HepG2 (cell line): Measurements from ENCODE around the gene OTOP2. TPM values are rescaled to one million over a fixed set of nuclear protein-coding genes. Genes with fewer than 3 reads are reported as not detected.

Source experiments
- ATAC-seq: fragments of 200-7000 bp; cut with Tn5 transposase; 3 replicates; pipeline ENCODE4 v1.9.1; 2020; ENCODE audit warnings: mild to moderate bottlenecking, moderate library complexity
- BruUV-seq: library from RNA; stranded (reverse); fragments of 400-500 nt; replicated peaks from 2 replicates; lab custom pipeline; 2021; lab: Mats Ljungman, UMichigan
- CTCF ChIA-PET: fragments of 300-600 bp; formaldehyde crosslinking; extraction: SDS; loops from one replicate; lab custom pipeline; 2021; ENCODE audit warnings: low total read pairs, inconsistent platforms, low intra/inter-chr PET ratio; lab: Yijun Ruan, JAX
- POLR2A ChIA-PET: fragments of 350-600 bp; sonication (Branson Sonifier 250); formaldehyde crosslinking; loops from one replicate; lab custom pipeline; 2020; ENCODE audit warnings: antibody characterized with exemption, inconsistent platforms; lab: Yijun Ruan, JAX
- DNase-seq: peaks from one replicate; pipeline ENCODE4 v3.0.0-alpha.2; 2015; ENCODE audit warnings: low spot score
- FAIRE-seq: peaks from 3 replicates; lab custom pipeline; 2011; peaks lifted over from hg19 to GRCh38; lab: Jason Lieb, UNC
- H2AFZ ChIP-seq: one replicate; pipeline ENCODE4 v1.6.1; 2011; ENCODE audit warnings: low read length, inconsistent platforms
- H3K27ac ChIP-seq: fragments of 300-600 bp; 3 replicates; pipeline ENCODE4 v1.8.0; 2011; ENCODE audit warnings: mixed run types, mild to moderate bottlenecking, mixed read lengths, low read length, inconsistent platforms; ENCODE audit not compliant: insufficient read depth; ENCODE audit errors: extremely low read length
- H3K27me3 ChIP-seq, 2 experiments: fragments of 200-600 bp in 1 of 2; 2 replicates in 1 of 2; 3 replicates in 1 of 2; pipeline versions ENCODE4 v1.6.0 to v1.8.0; 2011; ENCODE audit warnings: low read length in 2 of 2, mild to moderate bottlenecking in 2 of 2, moderate library complexity in 2 of 2, inconsistent platforms in 1 of 2; ENCODE audit not compliant: insufficient read depth in 2 of 2, control insufficient read depth in 1 of 2
- H3K36me3 ChIP-seq, 2 experiments: fragments of 200-600 bp in 1 of 2; replicated peaks in 1 of 2; 2 replicates in 1 of 2; 3 replicates in 1 of 2; pipeline versions ENCODE4 v1.5.1 to v1.8.0; 2011; ENCODE audit warnings: low read length in 2 of 2, inconsistent platforms in 1 of 2; ENCODE audit not compliant: insufficient read depth in 2 of 2, control insufficient read depth in 1 of 2
- H3K4me1 ChIP-seq: 2 replicates; pipeline ENCODE4 v1.5.1; 2012; ENCODE audit warnings: low read length, inconsistent platforms; ENCODE audit not compliant: insufficient read depth
- H3K4me2 ChIP-seq: 2 replicates; pipeline ENCODE4 v1.6.0; 2011; ENCODE audit warnings: low read depth, low read length, inconsistent platforms
- H3K4me3 ChIP-seq, 3 experiments: fragments of 200-600 bp in 1 of 3; sonication (generic), shearing (Covaris generic) in 1 of 3; replicated peaks in 1 of 3; 2 replicates each; pipeline ENCODE4 v1.5.1; 2011 to 2016; ENCODE audit warnings: low read length in 3 of 3, inconsistent platforms in 2 of 3, low read depth in 2 of 3, mild to moderate bottlenecking in 2 of 3, control low read depth in 1 of 3, mixed read lengths in 1 of 3; ENCODE audit not compliant: insufficient read depth in 1 of 3
- H3K79me2 ChIP-seq: one replicate; pipeline ENCODE4 v1.6.1; 2011; ENCODE audit warnings: low read length, inconsistent platforms; ENCODE audit not compliant: insufficient read depth
- H3K9ac ChIP-seq: 2 replicates; pipeline ENCODE4 v1.6.0; 2011; ENCODE audit warnings: mild to moderate bottlenecking, low read depth, low read length, inconsistent platforms; ENCODE audit not compliant: insufficient read depth
- H3K9me3 ChIP-seq: 2 replicates; pipeline ENCODE4 v1.5.1; 2012; ENCODE audit warnings: mild to moderate bottlenecking, low read length
- H4K20me1 ChIP-seq: 2 replicates; pipeline ENCODE4 v1.6.0; 2011; ENCODE audit warnings: inconsistent platforms, mild to moderate bottlenecking, low read length, moderate library complexity; ENCODE audit not compliant: insufficient read depth
- DNMT3B ChIP-seq: conservative IDR thresholded peaks from 2 replicates; pipeline ENCODE4 v1.6.1; 2016; ENCODE audit warnings: missing biosample characterization, control low read depth
- JARID2 ChIP-seq: sonication (generic); formaldehyde crosslinking; IDR thresholded peaks from 2 replicates; pipeline ENCODE4 v1.8.1; 2023; ENCODE audit warnings: missing genetic modification reagents, inconsistent platforms; ENCODE audit not compliant: insufficient replicate concordance
- KAT7 ChIP-seq: IDR thresholded peaks from 2 replicates; pipeline ENCODE4 v1.6.1; 2018; ENCODE audit warnings: borderline replicate concordance, missing compliant biosample characterization
- MATR3 ChIP-seq: sonication (generic); formaldehyde crosslinking; IDR thresholded peaks from 2 replicates; pipeline ENCODE4 v1.4.0; 2020; ENCODE audit warnings: missing genetic modification reagents
- YY1 ChIP-seq: IDR thresholded peaks from 2 replicates; pipeline ENCODE4 v1.6.1; 2011; ENCODE audit warnings: low read length, low read depth, moderate library complexity, mild to moderate bottlenecking; ENCODE audit not compliant: insufficient read depth, insufficient replicate concordance
- ZFP37 ChIP-seq: sonication (generic); formaldehyde crosslinking; IDR thresholded peaks from 2 replicates; pipeline ENCODE4 v1.4.0; 2020; ENCODE audit warnings: missing genetic modification reagents, borderline replicate concordance
- ZNF282 ChIP-seq: fragments of 450-650 bp; IDR thresholded peaks from 2 replicates; pipeline ENCODE4 v1.6.1; 2018; ENCODE audit not compliant: partially characterized antibody
- ZNF605 ChIP-seq: sonication (generic); formaldehyde crosslinking; IDR thresholded peaks from 2 replicates; pipeline ENCODE4 v1.8.0; 2022; ENCODE audit warnings: mild to moderate bottlenecking, missing genetic modification reagents
- WGBS: methylation state at CpG from one replicate; pipeline ENCODE4 v1.1.6; 2017; ENCODE audit warnings: low lambda C conversion rate; 5-methylcytosine and 5-hydroxymethylcytosine counted together
- in situ Hi-C: cut with HindIII; loops from 2 replicates; pipeline ENCODE4 v1.10.0; 2017; ENCODE audit warnings: low pct_unique_long_range_greater_than_20kb; ENCODE audit not compliant: extremely low pct_ligation_motif_present
- intact Hi-C: fragments of 100-400 bp; cut with micrococcal nuclease; formaldehyde crosslinking; loops from one replicate; pipeline ENCODE4 v1.10.0; 2022; ENCODE audit not compliant: unreplicated experiment
- polyA plus RNA-seq, 8 experiments: library from polyadenylated mRNA; depleted of rRNA in 3 of 8; stranded (reverse) in 7 of 8; unstranded in 1 of 8; fragments of >200 nt; fragmentation: Illumina TruSeq in 4 of 8; extraction: Trizol in 4 of 8; gene quantifications; 2 replicates each; pipeline versions ENCODE4 v1.2.1 to v1.2.3, GENCODE V29; 2011 to 2016; ENCODE audit warnings: low read depth in 4 of 8, missing spikeins in 1 of 8, mixed read lengths in 1 of 8; ENCODE audit not compliant: insufficient read depth in 1 of 8
- total RNA-seq, 5 experiments: library from RNA; depleted of rRNA; stranded (reverse); fragments of >200 nt; fragmentation: Illumina TruSeq; extraction: Trizol; gene quantifications; 2 replicates each; pipeline ENCODE4 v1.2.3, GENCODE V29; 2016; ENCODE audit warnings: low read depth in 1 of 5
- TF ChIP-seq, protein P1 (sequence below): sonication (generic); formaldehyde crosslinking; IDR thresholded peaks from 2 replicates; pipeline ENCODE4 v1.5.0; 2020; ENCODE audit warnings: missing genetic modification reagents
- TF ChIP-seq, protein P2 (sequence below): sonication (generic); formaldehyde crosslinking; conservative IDR thresholded peaks from 2 replicates; pipeline ENCODE4 v1.8.0; 2022; ENCODE audit warnings: missing genetic modification reagents

The OTOP2 gene
- total and polyA plus RNA-seq, 2 of the 13 experiments (the other 11 are each of a cell fraction or from before 2014, with no cell fraction given) = not detected

- intact Hi-C loops = loop anchor here (5.0 kb wide), 1 partner anchor 172 kb away; no protein-coding TSS in a partner anchor
- WGBS = 58% methylated on average over 6 of the region's 12 CpGs
- H3K36me3 ChIP-seq = no peaks in the 10 kb centered on the region
- DNase-seq = no peak
- H3K27ac ChIP-seq = no peak overlapping the region
- no peaks in the 10 kb centered on the region for H3K9me3 ChIP-seq
- H3K4me3 ChIP-seq = no peak overlapping the region
- H3K9ac ChIP-seq = no peak overlapping the region
- no peaks in the 10 kb centered on the region for H4K20me1 ChIP-seq
- no peaks in the 10 kb centered on the region; a peak in 2 of 5 replicates for H3K27me3 ChIP-seq
- POLR2A ChIA-PET = interaction anchor here (1.0 to 5.2 kb wide), 3 partner anchors 47 to 60 kb away, joined by 3 to 94 read pairs (median 3); partner anchors contain the start of gene MRPL58
- BruUV-seq = no TSS peak
- TF ChIP-seq ZFP37 (no peak), DNMT3B (CRISPR knock-in tag) (no peak), ZNF282 (no peak), YY1 (no peak), JARID2 (CRISPR knock-in tag) (no peak), MATR3 (no peak), KAT7 (CRISPR knock-in tag) (no peak), ZNF605 (CRISPR knock-in tag) (no peak)
- TF ChIP-seq, protein P1, sequence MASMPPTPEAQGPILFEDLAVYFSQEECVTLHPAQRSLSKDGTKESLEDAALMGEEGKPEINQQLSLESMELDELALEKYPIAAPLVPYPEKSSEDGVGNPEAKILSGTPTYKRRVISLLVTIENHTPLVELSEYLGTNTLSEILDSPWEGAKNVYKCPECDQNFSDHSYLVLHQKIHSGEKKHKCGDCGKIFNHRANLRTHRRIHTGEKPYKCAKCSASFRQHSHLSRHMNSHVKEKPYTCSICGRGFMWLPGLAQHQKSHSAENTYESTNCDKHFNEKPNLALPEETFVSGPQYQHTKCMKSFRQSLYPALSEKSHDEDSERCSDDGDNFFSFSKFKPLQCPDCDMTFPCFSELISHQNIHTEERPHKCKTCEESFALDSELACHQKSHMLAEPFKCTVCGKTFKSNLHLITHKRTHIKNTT (CRISPR knock-in tag) = no peak
- TF ChIP-seq, protein P2, sequence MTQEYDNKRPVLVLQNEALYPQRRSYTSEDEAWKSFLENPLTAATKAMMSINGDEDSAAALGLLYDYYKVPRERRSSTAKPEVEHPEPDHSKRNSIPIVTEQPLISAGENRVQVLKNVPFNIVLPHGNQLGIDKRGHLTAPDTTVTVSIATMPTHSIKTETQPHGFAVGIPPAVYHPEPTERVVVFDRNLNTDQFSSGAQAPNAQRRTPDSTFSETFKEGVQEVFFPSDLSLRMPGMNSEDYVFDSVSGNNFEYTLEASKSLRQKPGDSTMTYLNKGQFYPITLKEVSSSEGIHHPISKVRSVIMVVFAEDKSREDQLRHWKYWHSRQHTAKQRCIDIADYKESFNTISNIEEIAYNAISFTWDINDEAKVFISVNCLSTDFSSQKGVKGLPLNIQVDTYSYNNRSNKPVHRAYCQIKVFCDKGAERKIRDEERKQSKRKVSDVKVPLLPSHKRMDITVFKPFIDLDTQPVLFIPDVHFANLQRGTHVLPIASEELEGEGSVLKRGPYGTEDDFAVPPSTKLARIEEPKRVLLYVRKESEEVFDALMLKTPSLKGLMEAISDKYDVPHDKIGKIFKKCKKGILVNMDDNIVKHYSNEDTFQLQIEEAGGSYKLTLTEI = no peak
- TF ChIP-seq, all 625 proteins: peak for 0
- Histone ChIP-seq H3K4me1 (peaks cover 15% of the 10 kb centered on the region), H2AFZ (no peak overlapping the region), H3K79me2 (no peaks in the 10 kb centered on the region), H3K4me2 (no peak overlapping the region)
- CTCF ChIA-PET = no interaction called here
- FAIRE-seq (no peak), ATAC-seq (no peak)
- in situ Hi-C loops = loop anchor here (5.0 to 10.0 kb wide), 2 partner anchors 43 to 450 kb away; no protein-coding TSS in a partner anchor
Observed at GRCh38 chr17:74964246-74964761, 40.2 kb downstream of the OTOP2 start.
